GM19099 (cell line): ENCODE data around the gene SV2C.

Source experiments
- POLR2A ChIP-seq: IDR thresholded peaks from 3 replicates; pipeline ENCODE4 v1.6.1; 2011; ENCODE audit warnings: low read depth; ENCODE audit not compliant: insufficient read length; ENCODE audit errors: extremely low read depth

The SV2C gene

DNA sequence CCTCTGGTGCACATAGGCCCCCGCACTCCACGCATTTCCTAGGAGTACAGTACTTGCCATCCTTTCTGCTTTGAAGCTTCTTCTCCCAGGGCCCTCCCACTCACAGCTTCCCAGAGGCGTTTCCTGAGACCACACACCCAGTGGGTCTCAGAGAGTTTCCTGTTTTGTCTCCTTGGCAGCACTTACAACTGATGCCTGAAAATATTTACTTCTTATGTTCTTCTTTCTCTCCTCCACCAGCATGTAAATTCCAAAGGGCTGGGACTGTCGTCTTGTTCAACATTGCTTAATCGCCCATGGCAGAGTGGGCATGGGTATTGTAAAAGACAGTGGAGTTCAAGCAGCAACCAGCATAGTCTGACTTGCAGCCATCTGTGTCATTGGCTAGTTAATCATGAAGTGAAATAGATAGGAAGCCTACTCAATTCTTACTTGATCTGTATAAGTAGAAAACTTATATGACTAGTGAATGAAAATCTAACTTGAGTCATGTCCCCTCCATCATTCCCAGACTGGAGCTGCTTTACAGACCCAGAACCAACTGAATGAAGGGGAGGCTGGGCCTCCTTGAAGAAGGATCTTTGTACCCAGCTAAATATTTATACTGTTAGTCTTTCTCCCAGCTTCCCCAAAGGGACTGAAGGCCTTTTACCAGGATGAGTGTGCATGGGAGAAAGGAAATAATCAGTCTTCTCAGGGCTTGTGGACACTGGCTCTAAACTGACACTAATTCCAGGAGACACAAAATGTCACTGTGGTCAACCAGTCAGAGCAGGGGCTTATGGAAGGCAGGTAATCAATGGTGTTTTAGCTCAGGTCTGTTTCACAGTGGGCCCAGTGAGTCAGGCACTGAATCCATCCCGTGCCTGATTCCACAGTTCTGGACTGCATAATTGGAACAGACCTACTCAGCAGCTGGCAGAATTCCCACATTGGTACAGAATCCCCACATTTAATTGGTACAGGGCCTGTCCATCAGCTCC lies 116.4 kb downstream of the SV2C start:
- TF ChIP-seq POLR2A: no peak

DNA sequence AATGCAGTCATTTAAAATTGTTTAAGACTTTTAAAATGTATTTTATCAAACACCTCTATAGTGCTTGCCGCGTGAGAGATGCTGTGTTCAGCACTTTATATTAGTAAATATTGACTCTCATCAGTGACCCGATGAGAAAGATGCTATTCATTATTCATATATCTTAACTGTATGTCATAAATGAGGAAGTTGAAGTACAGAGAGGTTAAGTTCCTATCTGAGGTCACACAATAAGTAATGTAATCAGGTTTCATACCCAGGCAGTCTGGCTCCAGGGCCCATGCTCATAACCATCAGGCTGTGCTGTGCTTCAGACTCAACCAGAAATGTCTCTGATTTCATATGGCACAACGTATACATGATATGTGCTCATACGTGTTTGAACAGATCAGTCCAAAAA lies 119.0 kb downstream of the SV2C start:
- TF ChIP-seq POLR2A: no peak

- TF ChIP-seq POLR2A: no peak
Observed at GRCh38 chr5:76204191-76204590, 121.0 kb downstream of the SV2C start.

- no peak for TF ChIP-seq POLR2A
Observed at GRCh38 chr5:76204713-76205112, 121.5 kb downstream of the SV2C start.

DNA sequence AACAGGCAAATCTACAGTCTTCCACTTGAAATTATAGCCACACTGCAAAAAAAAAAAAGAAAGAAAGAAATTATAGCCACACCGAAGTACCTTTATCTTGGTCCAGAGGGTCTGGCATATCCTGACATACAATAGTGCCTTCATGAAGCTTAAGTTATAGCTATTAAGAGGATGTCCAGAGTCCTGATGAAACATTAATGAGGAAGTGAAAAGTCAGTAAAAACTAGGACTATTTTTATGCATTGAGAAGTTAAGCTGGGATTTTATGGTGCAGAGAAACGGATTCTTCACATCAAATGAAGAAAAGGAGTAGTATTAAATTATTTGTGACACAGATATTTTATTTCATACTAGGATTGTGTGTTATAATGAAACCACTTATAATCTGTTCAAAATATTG lies 123.9 kb downstream of the SV2C start:
- TF ChIP-seq POLR2A: no peak

DNA sequence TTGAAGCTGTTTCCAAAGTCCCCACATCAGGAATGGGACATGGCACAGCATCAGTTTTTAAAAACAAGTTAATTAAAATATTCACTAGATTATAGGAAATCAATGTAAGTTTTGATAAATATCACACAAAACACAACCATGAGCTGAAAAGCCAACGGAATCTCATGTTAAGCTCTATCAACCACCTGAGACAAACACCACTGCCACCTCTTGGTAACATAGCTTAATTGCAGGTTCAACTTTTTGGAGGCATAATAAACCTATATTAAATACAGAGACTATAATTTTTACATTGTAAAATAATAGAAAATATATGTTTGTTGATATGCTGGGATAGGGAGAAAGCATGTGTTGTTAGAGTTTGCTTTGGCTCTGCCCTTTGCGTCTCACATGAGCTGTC lies 126.1 kb downstream of the SV2C start:
- TF ChIP-seq POLR2A: no peak

GRCh38 chr5:76210946-76211345 lies 127.8 kb downstream of the SV2C start:
- TF ChIP-seq POLR2A: no peak

DNA sequence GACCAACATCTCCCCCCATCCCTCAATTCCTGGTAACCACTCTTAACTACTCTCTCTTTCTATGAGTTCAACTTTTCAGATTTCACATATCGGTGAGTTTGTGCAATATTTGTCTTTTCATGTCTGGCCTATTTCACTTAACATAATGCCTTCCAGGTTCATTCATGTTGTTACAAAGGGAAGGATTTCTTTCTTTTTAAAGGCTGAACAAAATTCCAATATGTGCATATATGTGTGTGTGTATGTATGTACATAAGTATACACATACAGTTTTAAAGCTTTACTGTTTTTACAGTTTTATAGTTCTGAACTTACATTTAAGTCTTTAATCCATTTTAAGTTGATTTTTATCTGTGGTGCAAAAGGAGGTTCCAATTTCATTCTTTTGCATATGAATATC lies 130.7 kb downstream of the SV2C start:
- TF ChIP-seq POLR2A: no peak

GRCh38 chr5:76216748-76217147 lies 133.6 kb downstream of the SV2C start:
- TF ChIP-seq POLR2A: no peak

GRCh38 chr5:76219636-76220035 lies 136.5 kb downstream of the SV2C start:
- no peak for TF ChIP-seq POLR2A

- TF ChIP-seq POLR2A: no peak
Observed at GRCh38 chr5:76221311-76221710, 138.1 kb downstream of the SV2C start.

DNA sequence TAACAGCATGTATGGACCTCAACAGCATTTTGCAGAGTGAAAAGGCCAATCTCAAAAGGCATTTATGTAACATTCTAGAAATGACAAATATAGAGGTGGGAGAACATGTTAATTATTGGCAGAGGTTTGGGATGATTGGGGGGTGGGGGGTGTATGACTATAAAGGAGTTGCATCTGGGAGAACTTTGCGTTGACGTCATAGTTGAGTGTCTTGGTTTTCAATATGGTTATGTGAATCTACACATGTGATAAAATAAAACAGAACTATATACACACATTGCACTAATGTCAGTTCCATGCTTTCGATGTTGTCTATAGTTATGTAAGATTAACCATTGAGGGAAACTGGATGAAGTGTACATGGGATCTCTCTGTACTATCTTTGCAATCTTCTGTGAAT lies 139.1 kb downstream of the SV2C start:
- TF ChIP-seq POLR2A: no peak

DNA sequence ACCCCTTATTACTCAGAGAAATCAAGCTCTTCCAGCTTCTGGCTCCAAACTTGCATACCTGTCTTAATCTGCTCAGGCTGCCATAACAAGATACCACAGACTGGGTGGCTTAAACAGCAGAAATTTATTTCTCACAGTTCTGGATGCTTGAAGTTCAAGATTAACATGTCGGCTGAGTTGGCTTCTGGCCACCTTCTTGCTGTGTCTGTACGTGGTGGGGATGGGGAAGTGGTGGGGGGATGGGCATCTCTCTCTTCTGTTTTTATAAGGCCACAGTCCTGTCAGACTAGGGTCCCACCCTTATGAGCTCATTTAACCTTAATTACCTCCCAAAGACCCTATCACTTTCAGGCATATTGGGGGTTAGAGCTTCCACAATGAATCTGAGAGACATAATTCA lies 140.5 kb downstream of the SV2C start:
- TF ChIP-seq POLR2A: no peak

DNA sequence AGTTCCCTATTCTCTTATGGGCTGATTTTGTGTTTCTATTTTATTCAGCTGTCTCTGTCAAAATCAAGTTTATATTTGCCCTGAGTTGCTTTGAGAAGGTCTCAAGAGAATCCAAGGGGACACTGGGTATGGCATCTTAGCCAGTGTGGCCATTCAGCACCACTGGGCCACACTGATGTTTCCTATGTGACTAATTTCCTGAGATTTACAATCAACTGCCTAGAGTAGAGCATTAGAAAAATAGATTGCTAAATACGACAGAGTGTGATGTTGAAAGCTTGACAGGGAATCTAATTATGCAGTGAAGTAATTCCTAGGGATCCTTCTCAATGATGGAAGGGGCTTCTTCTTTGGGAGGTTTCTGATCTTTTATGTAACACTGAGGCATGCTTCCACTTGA lies 141.7 kb downstream of the SV2C start:
- TF ChIP-seq POLR2A: no peak

DNA sequence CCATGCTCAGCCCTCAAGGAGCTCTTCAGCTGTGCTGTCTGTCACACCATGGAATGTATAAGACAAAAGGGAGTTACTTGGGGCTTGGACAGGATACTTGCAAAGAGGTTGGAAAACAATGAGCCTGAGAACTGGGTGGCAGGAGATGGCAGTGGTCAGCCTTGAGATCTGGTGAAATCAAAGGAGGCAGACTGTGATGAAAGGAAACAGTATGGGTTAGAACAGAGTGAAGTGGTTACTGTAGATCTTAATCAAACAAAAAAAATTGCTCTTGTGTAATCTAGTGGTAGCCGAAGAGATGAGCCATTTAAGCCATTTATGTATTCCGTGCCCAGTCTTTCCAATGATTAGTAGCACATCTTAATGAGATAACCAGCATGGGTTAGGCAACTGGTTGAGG lies 142.2 kb downstream of the SV2C start:
- TF ChIP-seq POLR2A: no peak

GRCh38 chr5:76229900-76230299 lies 146.7 kb downstream of the SV2C start:
- TF ChIP-seq POLR2A: no peak

- TF ChIP-seq POLR2A: no peak
Observed at GRCh38 chr5:76230711-76231285, 147.6 kb downstream of the SV2C start.

- no peak for TF ChIP-seq POLR2A
Observed at GRCh38 chr5:76234665-76235064, 151.5 kb downstream of the SV2C start.
